GM12891 (cell line): ENCODE measurements around the gene SLC1A2.
"Not testable (repeated sequence)": the region's sequence is repeated elsewhere in the genome, so short reads cannot be mapped to it uniquely, and the experiment has no call there.

Experiments
- DNase-seq: peaks from one replicate; pipeline ENCODE4 v3.0.0; 2011; ENCODE audit warnings: low spot score; ENCODE audit not compliant: insufficient read length
- FAIRE-seq: peaks from 2 replicates; lab custom pipeline; 2011; peaks lifted over from hg19 to GRCh38; lab: Jason Lieb, UNC
- PAX5 ChIP-seq: IDR thresholded peaks from 2 replicates; pipeline ENCODE4 v1.6.1; 2011; ENCODE audit warnings: low read length, moderate library complexity, mild to moderate bottlenecking; ENCODE audit not compliant: insufficient read depth, severe bottlenecking
- POLR2A ChIP-seq: IDR thresholded peaks from 2 replicates; pipeline ENCODE4 v1.6.1; 2011; ENCODE audit warnings: low read depth, low read length, control low read depth
- POLR2AphosphoS5 ChIP-seq: IDR thresholded peaks from 2 replicates; pipeline ENCODE4 v1.6.1; 2011; ENCODE audit warnings: low read depth, low read length, control low read depth
- POU2F2 ChIP-seq: IDR thresholded peaks from 2 replicates; pipeline ENCODE4 v1.6.1; 2011; ENCODE audit warnings: low read depth, mild to moderate bottlenecking, control low read depth, low read length, moderate library complexity
- SPI1 ChIP-seq: IDR thresholded peaks from 2 replicates; pipeline ENCODE4 v1.6.1; 2011; ENCODE audit warnings: low read depth, low read length, control low read depth
- TAF1 ChIP-seq: IDR thresholded peaks from 2 replicates; pipeline ENCODE4 v1.6.1; 2011; ENCODE audit warnings: low read depth, low read length, control low read depth

The SLC1A2 gene

DNA sequence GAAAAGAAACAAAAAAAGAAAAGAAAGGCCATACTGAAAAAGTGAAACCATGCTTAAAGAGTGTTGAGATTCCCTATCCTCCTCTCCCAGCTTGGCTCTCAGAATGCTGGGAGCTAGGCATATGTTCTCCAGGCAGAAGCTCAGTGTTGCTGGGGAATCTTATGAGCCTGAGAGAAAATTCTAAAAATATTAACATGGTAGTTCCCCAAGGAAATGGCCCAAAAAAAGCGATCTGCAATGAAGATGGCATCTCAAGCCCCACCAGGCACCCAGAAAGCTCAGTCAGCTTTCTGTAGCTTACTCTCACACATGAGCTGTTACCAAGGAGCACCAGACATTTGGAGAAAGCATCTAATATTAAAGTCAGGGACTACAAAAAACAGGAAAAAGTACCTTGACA lies 185.8 kb downstream of the SLC1A2 start:
- DNase-seq (no peak), FAIRE-seq (no peak)
- TF ChIP-seq POLR2AphosphoS5 (no peak), POU2F2 (no peak), POLR2A (no peak), TAF1 (no peak), PAX5 (no peak), SPI1 (no peak)

DNA sequence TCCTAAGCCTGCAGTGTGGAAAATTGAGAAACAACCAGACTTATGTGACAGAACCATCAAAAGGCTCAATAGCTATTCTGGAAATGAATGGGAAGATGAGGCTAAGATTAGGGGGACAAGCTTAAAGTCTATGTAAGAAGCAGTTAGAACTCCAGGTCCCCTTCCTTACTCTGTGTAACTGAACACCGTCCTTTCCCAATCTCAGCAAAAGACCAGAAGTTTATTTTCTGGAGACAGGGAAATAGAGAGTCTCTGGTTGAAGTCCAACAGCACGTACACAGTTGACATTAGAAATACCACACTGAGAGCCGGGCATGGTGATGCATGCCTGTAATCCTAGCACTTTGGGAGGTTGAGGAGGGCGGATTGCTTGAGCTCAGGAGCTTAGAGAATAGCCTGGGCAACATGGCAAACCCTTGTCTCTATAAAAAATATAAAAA lies 186.4 kb downstream of the SLC1A2 start:
- DNase-seq (no peak), FAIRE-seq (peak; percentile 28)
- no peak for TF ChIP-seq SPI1
- TF ChIP-seq POU2F2 = no peak
- 0 out of 2 replicates have a peak, but pooled peaks have one; percentile 35 for TF ChIP-seq POLR2A

DNA sequence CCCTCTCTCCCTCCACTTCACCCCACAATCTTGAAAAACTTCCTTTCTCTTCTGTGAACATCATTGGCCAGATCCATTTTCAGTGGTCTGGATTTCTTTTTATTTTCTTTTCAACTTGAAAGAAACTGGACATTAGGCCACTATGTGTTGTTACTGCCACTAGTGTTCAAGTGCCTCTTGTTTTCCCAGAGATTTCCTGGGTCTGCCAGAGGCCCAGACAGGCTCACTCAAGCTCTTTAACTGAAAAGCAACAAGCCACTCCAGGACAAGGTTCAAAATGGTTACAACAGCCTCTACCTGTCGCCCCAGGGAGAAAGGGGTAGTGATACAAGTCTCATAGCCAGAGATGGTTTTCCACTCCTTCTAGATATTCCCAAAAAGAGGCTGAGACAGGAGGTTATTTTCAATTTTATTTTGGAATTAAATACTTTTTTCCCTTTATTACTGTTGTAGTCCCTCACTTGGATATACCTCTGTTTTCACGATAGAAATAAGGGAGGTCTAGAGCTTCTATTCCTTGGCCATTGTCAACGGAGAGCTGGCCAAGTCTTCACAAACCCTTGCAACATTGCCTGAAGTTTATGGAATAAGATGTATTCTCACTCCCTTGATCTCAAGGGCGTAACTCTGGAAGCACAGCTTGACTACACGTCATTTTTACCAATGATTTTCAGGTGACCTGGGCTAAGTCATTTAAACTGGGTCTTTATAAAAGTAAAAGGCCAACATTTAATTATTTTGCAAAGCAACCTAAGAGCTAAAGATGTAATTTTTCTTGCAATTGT lies 188.1 kb downstream of the SLC1A2 start:
- TF ChIP-seq POU2F2 = no peak
- TF ChIP-seq TAF1 = no peak
- TF ChIP-seq POLR2A = no peak; the same call in 1 of the 2 replicates
- TF ChIP-seq PAX5 = no peak
- no peak for TF ChIP-seq SPI1
- TF ChIP-seq POLR2AphosphoS5 = no peak
- no peak for FAIRE-seq
- no peak for DNase-seq

- TF ChIP-seq TAF1 = no peak
- FAIRE-seq = no peak
- DNase-seq = no peak
Measured at GRCh38 chr11:35230388-35230787, 189.0 kb downstream of the SLC1A2 start.

GRCh38 chr11:35228328-35228725 lies 191.0 kb downstream of the SLC1A2 start:
- FAIRE-seq (no peak), DNase-seq (no peak)
- no peak for TF ChIP-seq POU2F2
- no peak for TF ChIP-seq TAF1
- TF ChIP-seq POLR2AphosphoS5 = no peak

GRCh38 chr11:35227576-35228327 lies 191.6 kb downstream of the SLC1A2 start:
- DNase-seq (no peak), FAIRE-seq (peak; percentile 62)
- TF ChIP-seq POLR2AphosphoS5 (peak; percentile 29; the same call in 1 of the 2 replicates), POLR2A (no peak)

DNA sequence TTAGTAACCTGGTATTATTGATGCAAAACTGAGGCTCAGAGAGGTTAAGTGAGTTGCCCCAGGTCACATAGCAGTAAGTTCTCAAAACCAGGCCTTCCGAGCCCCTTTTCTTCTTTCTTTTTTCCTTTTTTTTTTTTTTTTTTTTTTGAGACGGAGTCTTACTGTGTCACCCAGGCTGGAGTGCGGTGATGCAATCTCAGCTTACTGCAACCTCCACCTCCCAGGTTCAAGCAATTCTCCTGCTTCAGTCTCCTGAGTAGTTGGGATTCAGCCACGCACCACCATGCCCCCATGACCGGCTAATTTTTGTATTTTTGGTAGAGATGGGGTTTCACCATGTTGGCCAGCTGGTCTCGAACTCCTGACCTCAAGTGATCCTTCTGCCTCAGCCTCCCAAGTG lies 192.6 kb downstream of the SLC1A2 start:
- not testable (repeated sequence) for DNase-seq, FAIRE-seq

- no peak for FAIRE-seq
- DNase-seq = no peak
- no peak for TF ChIP-seq POLR2AphosphoS5
- no peak for TF ChIP-seq PAX5
- no peak for TF ChIP-seq POU2F2
- peak; percentile 18; the same call in 1 of the 2 replicates for TF ChIP-seq POLR2A
- TF ChIP-seq TAF1 = no peak
- no peak for TF ChIP-seq SPI1
Measured at GRCh38 chr11:35225946-35226520, 193.3 kb downstream of the SLC1A2 start.

DNA sequence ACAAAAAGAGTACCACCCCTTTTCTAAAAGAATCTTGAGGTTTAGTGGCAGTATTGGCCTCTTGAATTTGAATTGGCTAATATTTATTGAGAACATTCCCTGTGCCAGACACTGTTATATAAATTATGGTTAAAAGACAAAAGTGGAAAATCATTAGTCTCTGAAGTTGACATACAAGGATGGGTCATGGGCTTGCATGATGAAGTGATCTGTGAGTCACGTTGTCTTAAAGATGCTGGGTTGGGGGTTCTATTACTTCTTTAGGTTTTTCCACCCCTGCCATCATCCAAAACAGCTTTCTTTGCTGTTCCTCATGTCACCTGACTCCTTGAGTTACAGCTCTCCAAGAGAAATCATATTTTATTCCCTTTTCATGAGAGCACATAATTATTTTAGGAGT lies 195.4 kb downstream of the SLC1A2 start:
- no peak for DNase-seq
- TF ChIP-seq SPI1 = no peak
- TF ChIP-seq POU2F2 = no peak
- TF ChIP-seq TAF1 = no peak
- TF ChIP-seq POLR2AphosphoS5 = no peak
- TF ChIP-seq POLR2A = no peak
- no peak for TF ChIP-seq PAX5

GRCh38 chr11:35223371-35223796 lies 196.0 kb downstream of the SLC1A2 start:
- peak; percentile 33 for TF ChIP-seq POLR2A
- no peak for TF ChIP-seq PAX5
- 0 out of 2 replicates have a peak, but pooled peaks have one; percentile 45 for TF ChIP-seq POLR2AphosphoS5
- FAIRE-seq (no peak), DNase-seq (no peak)

More for the DNA sequence above, 195.4 kb downstream of the SLC1A2 start:
- FAIRE-seq = no peak
